ENCODE results near the gene ETFA.

ETFA gene

DNA sequence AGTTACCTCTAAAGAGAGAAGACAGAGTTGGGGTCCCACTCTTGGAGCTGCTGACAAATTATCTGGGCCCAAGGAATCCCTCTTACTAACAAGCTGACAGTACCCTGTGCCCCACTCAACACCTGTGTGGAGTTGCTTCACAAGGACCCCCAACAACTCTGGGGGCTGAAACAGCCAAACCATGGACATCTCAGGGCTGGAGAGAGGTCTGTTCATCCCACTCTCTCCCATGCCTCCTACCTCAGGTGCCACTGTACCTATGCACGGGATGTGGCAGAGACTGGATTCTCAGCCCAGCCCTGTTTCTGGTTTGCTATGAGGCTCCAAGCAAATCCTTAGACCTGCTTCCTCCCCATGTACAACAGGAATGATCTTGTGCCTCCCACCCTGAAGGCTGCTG is 101.7 kb downstream of the ETFA start:
- no peak for DNase-seq

- DNase-seq: no peak
Measured at GRCh38 chr15:76208786-76209424, 102.4 kb downstream of the ETFA start.

GRCh38 chr15:76208084-76208785 is 103.0 kb downstream of the ETFA start:
- no peak for DNase-seq

GRCh38 chr15:76206325-76206976 is 104.8 kb downstream of the ETFA start:
- DNase-seq: peak; percentile 71

- DNase-seq: no peak
Measured at GRCh38 chr15:76204916-76205460, 106.3 kb downstream of the ETFA start.

GRCh38 chr15:76204109-76204845 is 107.0 kb downstream of the ETFA start:
- no peak for DNase-seq

- DNase-seq: no peak
Measured at GRCh38 chr15:76203346-76204108, 107.7 kb downstream of the ETFA start.

DNA sequence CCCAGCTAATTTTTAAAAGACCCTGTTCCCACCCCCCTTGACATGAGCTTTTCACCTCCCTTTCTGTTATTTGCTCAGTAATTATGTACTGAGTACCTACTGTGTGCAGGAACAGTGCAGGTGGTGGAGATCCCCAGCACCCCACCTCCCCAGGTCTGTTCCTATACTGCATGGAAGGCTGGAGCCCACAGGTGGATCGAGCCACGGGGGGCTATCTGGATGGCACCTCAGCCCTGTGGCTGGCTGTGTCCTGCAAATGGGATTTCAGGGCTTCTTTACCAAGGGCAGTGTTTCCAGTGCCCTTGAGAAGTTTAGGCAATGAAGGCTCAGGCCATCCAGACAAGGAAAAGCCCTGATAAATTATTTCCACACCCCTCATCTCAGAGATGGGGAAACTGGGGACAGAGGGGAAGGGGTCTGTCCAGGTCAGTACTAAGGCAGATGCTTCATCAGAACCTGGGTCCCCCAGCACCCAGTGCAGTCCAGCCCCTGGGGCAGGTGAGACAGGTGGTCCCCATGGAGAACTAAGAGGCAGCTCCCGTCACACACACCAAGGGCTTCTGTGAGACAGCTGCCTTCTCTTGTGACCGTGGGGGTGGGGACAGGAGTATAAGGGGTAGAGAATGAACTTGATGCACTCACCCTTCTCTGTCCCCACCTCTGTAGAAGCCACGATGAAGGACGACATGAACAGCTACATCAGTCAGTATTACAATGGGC is 109.6 kb downstream of the ETFA start:
- no peak for DNase-seq

- DNase-seq: no peak
Measured at GRCh38 chr15:76200641-76201105, 110.6 kb downstream of the ETFA start.

GRCh38 chr15:76200083-76200465 is 111.2 kb downstream of the ETFA start:
- no peak for DNase-seq

GRCh38 chr15:76199106-76200082 is 111.9 kb downstream of the ETFA start:
- no peak for DNase-seq

DNA sequence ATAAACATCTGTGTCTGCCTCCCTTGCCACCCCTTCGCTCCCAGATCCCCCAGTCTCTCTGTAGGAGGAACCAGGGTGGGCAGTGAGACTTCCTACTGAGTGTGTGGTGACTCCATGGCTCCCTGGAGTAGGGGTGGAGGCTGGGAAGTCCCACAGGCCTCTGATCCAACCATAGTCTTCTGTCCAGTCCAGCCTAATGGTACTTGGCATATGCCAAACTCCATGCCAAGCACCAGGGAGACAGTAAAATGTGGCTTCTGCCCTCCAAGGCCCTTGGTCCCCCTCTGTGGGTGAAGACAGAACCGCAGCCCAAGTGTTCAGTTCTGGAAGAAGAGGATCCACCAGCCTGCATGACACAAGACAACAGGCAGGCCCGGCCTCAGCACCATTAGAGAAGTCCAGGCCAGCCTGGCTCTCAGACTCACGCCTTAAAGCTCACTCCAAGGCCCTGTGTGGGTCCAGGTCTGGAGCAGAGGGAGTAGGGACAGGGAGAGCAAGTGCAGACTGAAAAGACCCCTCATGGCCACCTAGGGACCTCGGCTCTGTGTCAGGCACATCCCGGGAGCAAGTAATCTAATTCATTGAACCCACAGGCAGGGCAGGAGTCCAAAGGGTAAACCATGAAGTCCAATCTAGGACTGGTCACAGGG is 112.7 kb downstream of the ETFA start:
- no peak for DNase-seq

DNA sequence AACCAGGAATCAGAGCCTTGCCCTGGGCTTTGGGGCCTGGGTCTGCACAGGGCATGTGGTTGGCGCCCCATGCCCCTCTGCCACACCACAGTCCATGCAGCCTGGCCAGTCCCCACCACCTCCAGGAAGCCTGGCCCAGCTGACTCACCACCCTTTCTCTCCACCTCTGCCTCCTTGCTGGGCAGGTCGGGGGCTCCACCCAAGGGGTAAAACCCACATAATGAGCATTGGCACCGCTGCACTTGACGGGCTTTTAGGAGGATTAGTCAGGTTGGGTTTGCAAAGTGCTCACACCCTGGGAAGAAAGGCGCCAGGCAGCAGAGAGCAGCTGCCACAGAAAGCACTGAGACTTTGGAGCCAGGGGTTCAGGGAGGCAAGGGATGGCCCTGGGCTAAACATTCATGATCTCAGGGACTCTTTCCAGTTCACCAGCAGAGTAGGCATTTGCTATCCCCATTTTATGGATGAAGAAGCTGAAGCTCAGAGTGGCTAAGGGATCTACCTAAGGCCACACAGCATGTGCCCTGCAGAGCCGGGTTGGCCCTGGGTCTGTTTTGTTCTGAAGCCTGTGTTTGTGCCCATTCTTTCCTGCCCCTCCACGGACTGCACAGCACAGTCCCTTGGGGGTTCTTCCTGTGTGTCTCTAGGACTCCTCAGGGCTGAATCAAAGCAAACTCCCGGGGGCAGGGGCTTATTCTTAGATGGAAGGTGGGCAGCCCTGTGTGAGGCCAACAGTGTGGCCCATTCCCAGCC is 113.4 kb downstream of the ETFA start:
- DNase-seq: no peak

- DNase-seq: no peak
Measured at GRCh38 chr15:76196269-76197231, 114.7 kb downstream of the ETFA start.

- no peak for DNase-seq
Measured at GRCh38 chr15:76195506-76196268, 115.6 kb downstream of the ETFA start.

DNA sequence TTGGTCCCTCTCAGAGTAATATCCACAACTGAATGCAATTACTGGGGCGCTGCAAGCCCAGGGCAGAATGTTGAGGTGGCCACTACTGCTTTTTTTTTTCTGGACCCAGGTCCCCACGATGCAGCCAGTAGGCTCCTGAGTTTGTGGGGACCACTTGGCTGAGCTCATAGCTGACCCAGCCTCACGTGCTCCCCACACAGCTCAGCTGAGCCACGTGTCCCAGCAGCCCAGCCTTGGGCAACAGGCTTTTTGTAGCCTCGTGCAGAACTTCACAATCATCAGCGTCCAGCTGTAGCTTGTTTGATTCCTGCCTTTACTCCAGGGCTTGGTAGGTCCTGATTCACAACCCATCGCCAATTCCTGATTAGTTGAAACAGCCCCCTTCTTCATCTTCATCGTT is 117.3 kb downstream of the ETFA start:
- DNase-seq: no peak

- DNase-seq: no peak
Measured at GRCh38 chr15:76192715-76193114, 118.6 kb downstream of the ETFA start.

Data from DMS153 (cell line).